Measurements from ENCODE around the gene ERP44.

DNA sequence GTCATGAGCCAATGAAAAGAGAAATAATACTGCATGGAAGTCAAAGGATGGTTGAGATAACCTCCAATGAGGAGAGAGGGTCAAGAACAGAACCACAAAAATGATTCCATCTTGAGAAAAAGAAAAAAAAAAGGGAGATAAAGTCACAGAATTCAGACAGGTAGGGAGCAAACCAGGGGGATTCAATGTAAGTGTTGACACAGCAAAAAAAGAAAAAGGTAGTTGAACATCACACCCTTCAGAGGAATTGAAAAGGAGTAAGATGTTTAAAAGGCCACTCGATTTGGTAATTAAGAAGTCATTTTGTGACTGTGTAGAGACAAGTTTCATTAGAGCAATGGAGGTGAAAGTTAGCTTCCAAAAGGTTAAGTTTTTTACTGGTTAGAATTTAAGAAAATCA is 79.3 kb downstream of the ERP44 start:
- TF ChIP-seq CTCF (IDR thresholded peaks at IDR 0.05), result no peak
- TF ChIP-seq POLR2A (IDR thresholded peaks at IDR 0.05), result no peak
